Measurements from ENCODE around the gene CLCN1.

DNA sequence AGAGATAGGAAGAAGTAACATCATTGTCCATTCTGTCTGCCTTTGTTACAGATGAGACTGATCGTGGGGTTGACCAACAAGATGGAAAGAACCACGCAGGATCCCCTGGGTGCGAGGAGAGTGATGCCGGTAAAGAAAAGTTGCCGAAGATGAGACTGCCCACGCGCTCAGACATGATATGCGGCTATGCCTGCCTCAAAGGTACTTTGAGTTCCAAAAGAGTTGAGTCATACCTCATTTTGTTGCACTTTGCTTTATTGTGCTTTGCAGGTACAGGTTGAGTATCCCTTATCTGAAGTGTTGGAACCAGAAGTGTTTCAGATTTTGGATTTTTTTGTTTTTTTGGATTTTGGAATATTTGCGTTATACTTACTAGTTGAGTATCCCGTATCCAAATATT lies 12.2 kb upstream of the CLCN1 start:
- no peak for TF ChIP-seq CTCF (conservative IDR thresholded peaks at IDR 0.05)
- no peak for TF ChIP-seq ZFX (IDR thresholded peaks at IDR 0.05)

All from C4-2B (cell line).